Dedifferentiated amniotic fluid mesenchymal stem cell (primary cell): ENCODE results near the gene FOXJ2.
"Not testable (repeated sequence)": the region's sequence is repeated elsewhere in the genome, so short reads cannot be mapped to it uniquely, and the experiment has no call there.

Source experiments
- DNase-seq: peaks from one replicate; pipeline ENCODE4 v3.0.0-alpha.2; 2016; ENCODE audit errors: extremely low spot score

The FOXJ2 gene

DNA sequence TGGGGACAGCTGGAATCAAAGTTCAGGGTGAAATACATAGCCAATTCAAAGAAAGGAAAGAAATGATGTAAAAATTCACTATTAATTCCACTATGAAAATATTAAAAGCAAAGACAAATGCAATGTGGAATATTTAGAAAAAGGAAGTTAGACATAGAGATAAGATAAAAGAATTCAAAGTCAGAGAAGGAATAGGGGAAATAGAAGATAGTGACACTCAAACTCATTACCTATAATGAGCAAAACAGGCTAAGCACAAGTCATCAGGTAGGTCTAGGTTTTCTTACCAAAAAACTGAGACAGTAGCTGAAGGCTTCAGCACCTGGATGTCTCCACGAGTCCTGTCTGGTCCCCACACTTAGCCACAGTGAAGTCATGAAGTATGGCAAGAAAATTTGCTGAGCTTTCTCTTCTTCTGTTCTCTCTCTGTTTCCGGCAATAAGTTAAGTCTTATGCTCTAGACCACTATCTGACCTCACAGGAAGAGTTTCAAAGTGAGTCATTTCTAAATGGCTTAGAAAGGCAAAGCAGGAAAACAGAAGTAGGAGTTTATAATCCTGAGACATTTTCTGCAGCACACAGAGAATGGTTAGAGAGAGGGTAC lies 33.6 kb downstream of the FOXJ2 start, which contains the start of gene C3AR1:
C3AR1 (minus strand) TSS at position 369 of the 604 bp plus-strand sequence. CDS start 6,174 bp downstream, outside the sequence.
- DNase-seq = peak; percentile 25

GRCh38 chr12:8069582-8069981 lies 37.1 kb downstream of the FOXJ2 start:
- DNase-seq = no peak

DNA sequence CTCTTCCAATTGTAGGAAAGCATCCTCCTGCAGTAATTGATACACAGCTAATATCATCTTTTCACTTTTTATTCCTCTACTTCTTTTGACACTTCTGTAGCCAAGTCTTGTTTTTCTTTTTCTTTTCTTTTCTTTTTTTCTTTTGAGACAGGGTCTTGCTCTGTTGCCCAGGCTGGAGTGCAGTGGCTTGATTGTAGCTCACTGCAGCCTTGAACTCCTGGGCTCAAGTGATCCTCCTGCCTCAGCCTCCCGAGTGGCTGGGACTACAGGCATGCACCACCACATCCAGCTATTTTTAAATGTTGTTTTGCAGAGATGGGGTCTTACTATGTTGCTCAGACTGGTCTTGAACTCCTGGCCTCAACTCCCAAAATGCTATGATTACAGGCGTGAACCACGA lies 39.3 kb downstream of the FOXJ2 start:
- DNase-seq = not testable (repeated sequence)

GRCh38 chr12:8075935-8076334 lies 43.4 kb downstream of the FOXJ2 start:
- no peak for DNase-seq

GRCh38 chr12:8076366-8076765 lies 43.9 kb downstream of the FOXJ2 start:
- no peak for DNase-seq

GRCh38 chr12:8077207-8077606 lies 44.7 kb downstream of the FOXJ2 start:
- DNase-seq = no peak

GRCh38 chr12:8078398-8078797 lies 45.9 kb downstream of the FOXJ2 start:
- peak; percentile 44 for DNase-seq

DNA sequence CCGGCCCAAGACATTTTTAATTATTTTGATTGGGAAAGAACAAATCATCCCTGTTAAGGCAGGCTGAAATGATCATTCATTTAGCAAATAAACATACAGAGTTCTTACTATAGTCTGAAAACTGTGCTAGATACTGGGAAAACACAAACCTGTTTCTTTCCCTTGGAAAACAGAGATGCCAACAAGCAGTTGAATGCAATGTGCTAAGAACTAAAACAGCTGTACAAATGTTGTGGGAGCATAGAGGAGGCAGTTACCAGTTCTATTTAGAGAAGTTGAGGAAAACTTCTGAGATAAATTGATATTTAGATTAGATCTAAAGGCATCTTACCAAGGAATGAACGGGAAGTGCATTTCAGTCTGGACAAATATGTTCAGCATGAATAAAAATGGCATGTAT lies 46.4 kb downstream of the FOXJ2 start:
- DNase-seq = no peak

DNA sequence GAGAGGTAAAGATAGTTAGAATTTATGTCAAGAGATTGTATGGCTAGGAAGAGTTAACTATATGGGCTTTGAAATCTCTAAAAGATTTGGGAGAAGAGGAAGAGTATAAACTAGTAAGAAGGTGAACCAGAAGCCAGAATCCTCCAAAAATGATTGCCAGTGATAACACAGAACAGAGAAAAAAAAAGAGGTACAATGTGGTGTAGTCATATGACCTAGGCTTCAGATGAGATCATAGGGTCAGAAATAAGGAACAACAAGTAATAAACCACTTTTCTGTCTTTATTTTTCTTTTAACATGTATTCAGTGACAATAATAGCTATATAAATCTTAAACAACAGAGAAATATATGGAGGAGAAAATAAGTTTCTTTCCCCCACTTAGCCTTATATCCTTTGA lies 47.6 kb downstream of the FOXJ2 start:
- no peak for DNase-seq

- DNase-seq = no peak
Observed at GRCh38 chr12:8081251-8081920, 48.9 kb downstream of the FOXJ2 start.

DNA sequence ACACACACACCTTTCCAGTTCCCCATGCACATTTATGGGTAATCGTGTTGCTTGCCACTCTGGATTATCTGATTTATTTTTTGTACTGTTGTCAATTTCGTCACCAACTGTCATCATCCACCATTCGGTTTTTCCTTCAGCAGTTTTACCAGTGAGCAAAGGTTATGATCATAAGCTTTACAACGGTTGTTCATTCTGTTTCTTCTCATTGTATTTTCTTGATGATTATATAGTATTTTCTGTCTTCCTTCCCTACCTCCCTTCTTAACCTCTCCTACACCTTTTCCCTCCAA lies 50.2 kb downstream of the FOXJ2 start:
- no peak for DNase-seq

- DNase-seq = not testable (repeated sequence)
Observed at GRCh38 chr12:8084351-8084750, 51.8 kb downstream of the FOXJ2 start.

DNA sequence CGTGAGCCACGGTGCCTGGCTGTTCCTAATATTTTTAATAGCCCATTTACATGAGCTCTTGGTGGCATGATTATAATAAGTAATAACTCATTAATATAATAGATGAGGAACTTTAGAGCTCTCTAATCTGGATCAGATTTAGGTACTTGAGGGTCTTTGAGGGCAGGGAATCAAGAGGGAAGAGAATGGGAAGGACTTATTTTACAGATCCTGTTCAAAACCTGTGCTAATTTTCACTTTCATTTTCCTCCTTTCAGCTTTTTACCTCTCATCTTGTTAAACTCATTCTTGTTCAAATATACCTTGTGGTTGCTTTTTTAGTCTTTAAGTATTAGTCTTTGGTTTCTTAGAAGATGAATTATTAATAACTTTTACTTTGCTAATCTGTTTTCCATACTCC lies 55.1 kb downstream of the FOXJ2 start:
- no peak for DNase-seq

GRCh38 chr12:8088574-8088973 lies 56.1 kb downstream of the FOXJ2 start:
- no peak for DNase-seq

DNA sequence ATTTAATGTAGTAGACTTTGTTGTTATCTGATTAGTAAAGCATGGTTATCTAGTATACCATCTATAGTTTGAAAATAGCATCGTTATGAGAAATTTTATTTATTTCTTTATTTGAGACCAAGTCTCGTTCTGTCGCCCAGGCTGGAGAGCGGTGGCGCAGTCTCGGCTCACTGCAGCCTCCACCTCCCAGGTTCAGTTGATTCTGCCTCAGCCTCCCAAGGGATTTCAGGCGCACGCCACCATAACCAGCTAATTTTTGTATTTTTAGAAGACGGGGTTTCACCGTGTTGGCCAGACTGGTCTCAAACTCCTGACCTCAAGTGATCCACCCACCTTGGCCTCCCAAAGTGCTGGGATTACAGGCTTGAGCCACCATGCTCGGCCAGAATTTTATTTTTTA lies 56.8 kb downstream of the FOXJ2 start:
- not testable (repeated sequence) for DNase-seq

DNA sequence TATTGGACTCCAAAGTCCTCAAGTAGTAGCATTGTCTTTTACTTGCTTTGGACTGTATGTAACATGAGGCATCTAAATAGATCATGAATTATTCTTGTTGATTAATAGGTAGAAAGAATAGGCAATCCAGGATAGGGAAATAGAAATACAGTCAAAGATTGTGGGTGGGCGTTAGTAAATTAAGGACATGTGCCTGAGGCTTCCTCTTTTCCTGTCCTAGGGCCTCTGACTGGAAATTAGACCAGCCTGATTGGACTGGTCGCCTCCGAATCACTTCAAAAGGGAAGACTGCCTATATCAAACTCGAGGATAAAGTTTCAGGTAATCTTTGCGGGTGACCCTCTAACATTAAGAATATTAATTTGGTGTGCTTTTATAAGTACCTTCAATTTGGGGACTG lies 57.2 kb downstream of the FOXJ2 start:
- no peak for DNase-seq

DNA sequence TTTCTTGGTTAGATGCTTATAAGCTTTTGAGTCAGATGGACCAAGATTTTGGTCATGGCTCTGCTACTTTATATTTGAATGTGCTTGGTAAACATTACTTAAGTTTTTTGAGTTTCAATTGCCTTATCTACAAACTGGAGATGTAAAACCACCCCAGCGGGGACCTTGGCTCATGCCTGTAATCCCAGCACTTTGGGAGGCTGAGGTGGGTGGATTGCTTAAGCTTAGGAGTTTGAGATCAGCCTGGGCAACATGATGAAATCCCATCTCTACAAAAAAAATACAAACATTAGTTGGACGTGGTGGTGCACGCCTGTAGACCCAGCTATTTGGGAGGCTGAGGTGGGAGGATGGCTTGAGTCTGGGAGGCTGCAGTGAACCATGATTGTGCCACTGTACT lies 60.8 kb downstream of the FOXJ2 start:
- no peak for DNase-seq

- no peak for DNase-seq
Observed at GRCh38 chr12:8096281-8096915, 63.9 kb downstream of the FOXJ2 start.

DNA sequence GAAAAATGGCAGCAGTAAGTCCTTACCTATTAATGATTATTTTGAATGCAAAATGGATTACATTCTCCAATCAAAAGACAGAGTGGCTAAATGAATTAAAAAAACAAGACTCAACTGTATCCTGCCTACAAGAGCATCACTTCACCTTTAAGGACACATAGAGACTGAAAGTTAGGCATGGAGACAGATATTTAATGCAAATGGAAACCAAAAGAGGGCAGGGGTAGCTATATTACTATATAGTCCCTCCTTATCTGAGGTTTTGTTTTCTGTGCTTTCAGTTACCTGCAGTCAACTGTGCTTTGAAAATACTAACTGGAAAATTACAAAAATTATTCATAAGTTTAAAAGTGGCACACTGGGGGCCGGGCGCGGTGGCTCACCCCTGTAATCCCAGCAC lies 66.7 kb downstream of the FOXJ2 start:
- DNase-seq = no peak
